GM23338 (cell line): ENCODE results near the gene IVL. TPM values are rescaled to one million over a fixed set of nuclear protein-coding genes. Genes with fewer than 3 reads are reported as not detected.

ENCODE experiments used
- ATAC-seq: fragments of 200-7000 bp; cut with Tn5 transposase; 3 replicates; pipeline ENCODE4 v1.9.1; 2020
- DNase-seq: peaks from one replicate; pipeline ENCODE4 v3.0.0-alpha.2; 2015; ENCODE audit warnings: low spot score
- H2AFZ ChIP-seq: fragments of 200-600 bp; sonication (generic); 2 replicates; pipeline ENCODE4 v1.8.0; 2016; ENCODE audit warnings: antibody characterized with exemption, mild to moderate bottlenecking, moderate library complexity
- H3F3A ChIP-seq: fragments of 200-600 bp; sonication (generic); replicated peaks from 2 replicates; pipeline ENCODE4 v1.8.0; 2017; ENCODE audit warnings: antibody characterized with exemption, mixed run types, low read depth
- H3K27ac ChIP-seq: fragments of 200-600 bp; sonication (generic); 2 replicates; pipeline ENCODE4 v1.6.1; 2016; ENCODE audit warnings: low read depth
- H3K27me3 ChIP-seq: fragments of 200-600 bp; sonication (generic); 2 replicates; pipeline ENCODE4 v1.8.0; 2016; ENCODE audit warnings: mild to moderate bottlenecking, mixed run types, moderate library complexity; ENCODE audit not compliant: insufficient read depth
- H3K36me3 ChIP-seq: fragments of 200-600 bp; sonication (generic); 2 replicates; pipeline ENCODE4 v1.8.0; 2016; ENCODE audit warnings: mild to moderate bottlenecking; ENCODE audit not compliant: insufficient read depth
- H3K4me1 ChIP-seq: fragments of 200-600 bp; sonication (generic); 2 replicates; pipeline ENCODE4 v1.8.0; 2016; ENCODE audit warnings: mild to moderate bottlenecking, moderate library complexity; ENCODE audit not compliant: insufficient read depth
- H3K4me2 ChIP-seq: fragments of 200-600 bp; sonication (generic); 2 replicates; pipeline ENCODE4 v1.7.1; 2017; ENCODE audit warnings: mixed run types
- H3K4me3 ChIP-seq: fragments of 200-600 bp; sonication (generic); 2 replicates; pipeline ENCODE4 v1.6.1; 2016; ENCODE audit warnings: mixed run types
- H3K79me2 ChIP-seq: fragments of 200-600 bp; sonication (generic); replicated peaks from 2 replicates; pipeline ENCODE4 v1.8.0; 2017; ENCODE audit warnings: mild to moderate bottlenecking; ENCODE audit not compliant: insufficient read depth
- H3K9me2 ChIP-seq: fragments of 200-600 bp; sonication (generic); 2 replicates; pipeline ENCODE4 v1.8.0; 2017; ENCODE audit not compliant: insufficient read depth
- H4K20me1 ChIP-seq: fragments of 200-600 bp; sonication (generic); replicated peaks from 2 replicates; pipeline ENCODE4 v1.8.0; 2017; ENCODE audit warnings: mild to moderate bottlenecking; ENCODE audit not compliant: insufficient read depth
- H3K27ac Mint-ChIP-seq: 2 replicates; pipeline ENCODE4 v1.8.0; 2020; ENCODE audit warnings: inconsistent platforms, mild to moderate bottlenecking, moderate library complexity, mixed read lengths
- H3K27me3 Mint-ChIP-seq: 3 replicates; pipeline ENCODE4 v1.8.0; 2022; ENCODE audit warnings: low read depth, mild to moderate bottlenecking, moderate library complexity, mixed read lengths, inconsistent platforms; ENCODE audit not compliant: insufficient read depth, poor library complexity
- H3K36me3 Mint-ChIP-seq: 3 replicates; pipeline ENCODE4 v1.8.0; 2021; ENCODE audit warnings: low read depth, mild to moderate bottlenecking, inconsistent platforms, moderate library complexity, mixed read lengths
- H3K4me1 Mint-ChIP-seq: 3 replicates; pipeline ENCODE4 v1.8.0; 2020; ENCODE audit warnings: mild to moderate bottlenecking, inconsistent platforms, mixed read lengths
- H3K4me3 Mint-ChIP-seq: 3 replicates; pipeline ENCODE4 v1.8.0; 2021; ENCODE audit warnings: moderate library complexity, mild to moderate bottlenecking, inconsistent platforms, mixed read lengths
- H3K9me3 Mint-ChIP-seq: 3 replicates; pipeline ENCODE4 v1.8.0; 2020; ENCODE audit warnings: moderate library complexity, mild to moderate bottlenecking, inconsistent platforms, mixed read lengths
- CREB1 ChIP-seq: fragments of 250-450 bp; sonication (Bioruptor Pico); IDR thresholded peaks from 2 replicates; pipeline ENCODE4 v1.5.0; 2020; ENCODE audit warnings: low read depth, mild to moderate bottlenecking, moderate library complexity
- EZH2phosphoT487 ChIP-seq: fragments of 200-600 bp; sonication (generic); IDR thresholded peaks from one replicate; pipeline ENCODE4 v1.8.1; 2018; ENCODE audit warnings: antibody characterized with exemption; ENCODE audit not compliant: unreplicated experiment
- NANOG ChIP-seq: IDR thresholded peaks from 2 replicates; pipeline ENCODE4 v1.6.1; 2016; ENCODE audit warnings: antibody characterized with exemption, borderline replicate concordance
- POLR2AphosphoS5 ChIP-seq: IDR thresholded peaks from 2 replicates; pipeline ENCODE4 v1.6.1; 2016; ENCODE audit warnings: antibody characterized with exemption, low read depth
- STAT1 ChIP-seq: IDR thresholded peaks from one replicate; pipeline ENCODE4 v1.6.1; 2016; ENCODE audit warnings: antibody characterized with exemption; ENCODE audit not compliant: unreplicated experiment
- ZNF331 ChIP-seq: fragments of 250-450 bp; sonication (Bioruptor Pico); IDR thresholded peaks from 2 replicates; pipeline ENCODE4 v1.5.0; 2020; ENCODE audit warnings: low read depth, mild to moderate bottlenecking, moderate library complexity
- polyA plus RNA-seq: library from polyadenylated mRNA; unstranded; fragments of >200 nt; fragmentation: Nextera tagmentation; extraction: Ambion mirVana; gene quantifications from 2 replicates; pipeline ENCODE4 v1.2.1, GENCODE V29; 2016
- total RNA-seq: library from RNA; depleted of rRNA; stranded (reverse); fragments of >200 nt; shearing (Covaris generic); gene quantifications from 2 replicates; pipeline ENCODE4 v1.2.3, GENCODE V29; 2014
- TF ChIP-seq, protein P1 (sequence below): fragments of 250-450 bp; sonication (Bioruptor Pico); IDR thresholded peaks from 2 replicates; pipeline ENCODE4 v1.5.0; 2020; ENCODE audit warnings: mild to moderate bottlenecking, moderate library complexity
- TF ChIP-seq, protein P2 (sequence below), 2 experiments: fragments of 200-600 bp in 1 of 2; sonication (generic) in 1 of 2; conservative IDR thresholded peaks; 2 replicates each; pipeline versions ENCODE4 v1.5.1 to v1.6.1; 2016 to 2017; ENCODE audit warnings: antibody characterized with exemption in 2 of 2, low read depth in 2 of 2, mild to moderate bottlenecking in 2 of 2, moderate library complexity in 1 of 2

The IVL gene
- total and polyA plus RNA-seq, 2 experiments from 2014 or later, result not detected

DNA sequence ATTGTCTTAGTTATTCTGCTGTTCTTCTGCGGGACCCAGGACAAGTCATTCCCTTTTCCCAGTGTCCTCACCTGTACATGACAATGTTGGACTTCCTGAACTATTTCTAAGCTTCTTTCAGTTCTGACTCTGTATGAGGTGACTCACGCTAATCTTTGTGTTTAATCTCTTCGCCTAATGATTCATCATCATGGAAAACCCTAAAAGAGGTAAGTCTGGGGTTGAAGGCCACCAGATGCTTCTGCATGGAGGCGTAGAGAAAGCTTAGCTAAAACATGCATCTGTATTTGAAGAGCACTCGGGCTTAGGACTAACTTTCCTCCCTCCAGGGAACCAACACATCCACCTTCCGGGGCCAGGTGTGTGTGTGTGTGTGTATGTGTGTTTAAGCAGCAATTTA is 46.1 kb downstream of the IVL start:
- DNase-seq (no peak), ATAC-seq (no peak)
- Mint-ChIP-seq H3K36me3 (no peaks in the 10 kb centered on the region; the same call in 2 of the 3 replicates), H3K4me3 (no peak overlapping the region), H3K27ac (no peak overlapping the region), H3K4me1 (no peaks in the 10 kb centered on the region), H3K9me3 (0 out of 3 replicates have a peak, but pooled peaks cover 4% of the 10 kb centered on the region), H3K27me3 (peaks cover 4% of the 10 kb centered on the region)
- H3K27ac ChIP-seq, result no peak overlapping the region
- no peak overlapping the region for H2AFZ ChIP-seq
- H3F3A ChIP-seq, result no peaks in the 10 kb centered on the region
- no peaks in the 10 kb centered on the region for H3K27me3 ChIP-seq
- H3K4me3 ChIP-seq, result no peak overlapping the region
- no peak for TF ChIP-seq STAT1
- TF ChIP-seq ZNF331 (CRISPR knock-in tag), result no peak
- TF ChIP-seq NANOG, result no peak
- no peak for TF ChIP-seq POLR2AphosphoS5
- no peak for TF ChIP-seq CREB1 (CRISPR knock-in tag)
- TF ChIP-seq, protein P1, sequence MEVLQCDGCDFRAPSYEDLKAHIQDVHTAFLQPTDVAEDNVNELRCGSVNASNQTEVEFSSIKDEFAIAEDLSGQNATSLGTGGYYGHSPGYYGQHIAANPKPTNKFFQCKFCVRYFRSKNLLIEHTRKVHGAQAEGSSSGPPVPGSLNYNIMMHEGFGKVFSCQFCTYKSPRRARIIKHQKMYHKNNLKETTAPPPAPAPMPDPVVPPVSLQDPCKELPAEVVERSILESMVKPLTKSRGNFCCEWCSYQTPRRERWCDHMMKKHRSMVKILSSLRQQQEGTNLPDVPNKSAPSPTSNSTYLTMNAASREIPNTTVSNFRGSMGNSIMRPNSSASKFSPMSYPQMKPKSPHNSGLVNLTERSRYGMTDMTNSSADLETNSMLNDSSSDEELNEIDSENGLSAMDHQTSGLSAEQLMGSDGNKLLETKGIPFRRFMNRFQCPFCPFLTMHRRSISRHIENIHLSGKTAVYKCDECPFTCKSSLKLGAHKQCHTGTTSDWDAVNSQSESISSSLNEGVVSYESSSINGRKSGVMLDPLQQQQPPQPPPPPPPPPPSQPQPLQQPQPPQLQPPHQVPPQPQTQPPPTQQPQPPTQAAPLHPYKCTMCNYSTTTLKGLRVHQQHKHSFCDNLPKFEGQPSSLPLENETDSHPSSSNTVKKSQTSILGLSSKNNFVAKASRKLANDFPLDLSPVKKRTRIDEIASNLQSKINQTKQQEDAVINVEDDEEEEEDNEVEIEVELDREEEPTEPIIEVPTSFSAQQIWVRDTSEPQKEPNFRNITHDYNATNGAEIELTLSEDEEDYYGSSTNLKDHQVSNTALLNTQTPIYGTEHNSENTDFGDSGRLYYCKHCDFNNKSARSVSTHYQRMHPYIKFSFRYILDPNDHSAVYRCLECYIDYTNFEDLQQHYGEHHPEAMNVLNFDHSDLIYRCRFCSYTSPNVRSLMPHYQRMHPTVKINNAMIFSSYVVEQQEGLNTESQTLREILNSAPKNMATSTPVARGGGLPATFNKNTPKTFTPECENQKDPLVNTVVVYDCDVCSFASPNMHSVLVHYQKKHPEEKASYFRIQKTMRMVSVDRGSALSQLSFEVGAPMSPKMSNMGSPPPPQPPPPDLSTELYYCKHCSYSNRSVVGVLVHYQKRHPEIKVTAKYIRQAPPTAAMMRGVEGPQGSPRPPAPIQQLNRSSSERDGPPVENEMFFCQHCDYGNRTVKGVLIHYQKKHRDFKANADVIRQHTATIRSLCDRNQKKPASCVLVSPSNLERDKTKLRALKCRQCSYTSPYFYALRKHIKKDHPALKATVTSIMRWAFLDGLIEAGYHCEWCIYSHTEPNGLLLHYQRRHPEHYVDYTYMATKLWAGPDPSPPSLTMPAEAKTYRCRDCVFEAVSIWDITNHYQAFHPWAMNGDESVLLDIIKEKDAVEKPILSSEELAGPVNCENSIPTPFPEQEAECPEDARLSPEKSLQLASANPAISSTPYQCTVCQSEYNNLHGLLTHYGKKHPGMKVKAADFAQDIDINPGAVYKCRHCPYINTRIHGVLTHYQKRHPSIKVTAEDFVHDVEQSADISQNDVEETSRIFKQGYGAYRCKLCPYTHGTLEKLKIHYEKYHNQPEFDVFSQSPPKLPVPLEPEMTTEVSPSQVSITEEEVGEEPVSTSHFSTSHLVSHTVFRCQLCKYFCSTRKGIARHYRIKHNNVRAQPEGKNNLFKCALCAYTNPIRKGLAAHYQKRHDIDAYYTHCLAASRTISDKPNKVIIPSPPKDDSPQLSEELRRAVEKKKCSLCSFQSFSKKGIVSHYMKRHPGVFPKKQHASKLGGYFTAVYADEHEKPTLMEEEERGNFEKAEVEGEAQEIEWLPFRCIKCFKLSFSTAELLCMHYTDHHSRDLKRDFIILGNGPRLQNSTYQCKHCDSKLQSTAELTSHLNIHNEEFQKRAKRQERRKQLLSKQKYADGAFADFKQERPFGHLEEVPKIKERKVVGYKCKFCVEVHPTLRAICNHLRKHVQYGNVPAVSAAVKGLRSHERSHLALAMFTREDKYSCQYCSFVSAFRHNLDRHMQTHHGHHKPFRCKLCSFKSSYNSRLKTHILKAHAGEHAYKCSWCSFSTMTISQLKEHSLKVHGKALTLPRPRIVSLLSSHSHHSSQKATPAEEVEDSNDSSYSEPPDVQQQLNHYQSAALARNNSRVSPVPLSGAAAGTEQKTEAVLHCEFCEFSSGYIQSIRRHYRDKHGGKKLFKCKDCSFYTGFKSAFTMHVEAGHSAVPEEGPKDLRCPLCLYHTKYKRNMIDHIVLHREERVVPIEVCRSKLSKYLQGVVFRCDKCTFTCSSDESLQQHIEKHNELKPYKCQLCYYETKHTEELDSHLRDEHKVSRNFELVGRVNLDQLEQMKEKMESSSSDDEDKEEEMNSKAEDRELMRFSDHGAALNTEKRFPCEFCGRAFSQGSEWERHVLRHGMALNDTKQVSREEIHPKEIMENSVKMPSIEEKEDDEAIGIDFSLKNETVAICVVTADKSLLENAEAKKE (CRISPR knock-in tag), result no peak
- no peak for TF ChIP-seq EZH2phosphoT487
- TF ChIP-seq, protein P2, sequence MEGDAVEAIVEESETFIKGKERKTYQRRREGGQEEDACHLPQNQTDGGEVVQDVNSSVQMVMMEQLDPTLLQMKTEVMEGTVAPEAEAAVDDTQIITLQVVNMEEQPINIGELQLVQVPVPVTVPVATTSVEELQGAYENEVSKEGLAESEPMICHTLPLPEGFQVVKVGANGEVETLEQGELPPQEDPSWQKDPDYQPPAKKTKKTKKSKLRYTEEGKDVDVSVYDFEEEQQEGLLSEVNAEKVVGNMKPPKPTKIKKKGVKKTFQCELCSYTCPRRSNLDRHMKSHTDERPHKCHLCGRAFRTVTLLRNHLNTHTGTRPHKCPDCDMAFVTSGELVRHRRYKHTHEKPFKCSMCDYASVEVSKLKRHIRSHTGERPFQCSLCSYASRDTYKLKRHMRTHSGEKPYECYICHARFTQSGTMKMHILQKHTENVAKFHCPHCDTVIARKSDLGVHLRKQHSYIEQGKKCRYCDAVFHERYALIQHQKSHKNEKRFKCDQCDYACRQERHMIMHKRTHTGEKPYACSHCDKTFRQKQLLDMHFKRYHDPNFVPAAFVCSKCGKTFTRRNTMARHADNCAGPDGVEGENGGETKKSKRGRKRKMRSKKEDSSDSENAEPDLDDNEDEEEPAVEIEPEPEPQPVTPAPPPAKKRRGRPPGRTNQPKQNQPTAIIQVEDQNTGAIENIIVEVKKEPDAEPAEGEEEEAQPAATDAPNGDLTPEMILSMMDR (conservative IDR thresholded peaks at IDR 0.05; ENCODE audit: low read depth in 2 of 2), result no peak
- no peak overlapping the region for H3K4me2 ChIP-seq
- H3K9me2 ChIP-seq, result no peaks in the 10 kb centered on the region
- no peaks in the 10 kb centered on the region for H3K79me2 ChIP-seq
- H3K4me1 ChIP-seq, result no peaks in the 10 kb centered on the region
- no peaks in the 10 kb centered on the region for H4K20me1 ChIP-seq
- no peaks in the 10 kb centered on the region for H3K36me3 ChIP-seq
